Thoracic aorta (tissue), 2 donors: ENCODE results near the gene GUCY1A2. TPM values are rescaled to one million over a fixed set of nuclear protein-coding genes. Genes with fewer than 3 reads are reported as not detected.

Experiments
- ATAC-seq: fragments of 150-250 bp; one replicate; pipeline ENCODE4 v1.8.0; 2017; ENCODE audit warnings: low read depth; ENCODE audit not compliant: insufficient number of reproducible peaks, low FRiP score
- DNase-seq: peaks from one replicate; pipeline ENCODE4 v3.0.0-alpha.2; 2020; ENCODE audit warnings: low spot score
- H3K27ac ChIP-seq, 2 donors: fragments of 200-600 bp; sonication (generic); 1 replicate in 1 of 2; 2 replicates in 1 of 2; pipeline ENCODE4 v1.5.1; 2016; ENCODE audit warnings: mild to moderate bottlenecking in 2 of 2, moderate library complexity in 2 of 2
- H3K27me3 ChIP-seq: fragments of 200-600 bp; sonication (generic); replicated peaks from 2 replicates; pipeline ENCODE4 v1.6.0; 2016; ENCODE audit warnings: mild to moderate bottlenecking; ENCODE audit not compliant: insufficient read depth
- H3K36me3 ChIP-seq: fragments of 200-600 bp; sonication (generic); one replicate; pipeline ENCODE4 v1.5.1; 2016
- H3K4me1 ChIP-seq, 2 donors: fragments of 200-600 bp; sonication (generic); 1 replicate in 1 of 2; 2 replicates in 1 of 2; pipeline versions ENCODE4 v1.5.1 to v1.6.0; 2016; ENCODE audit warnings: low read depth in 2 of 2, mild to moderate bottlenecking in 1 of 2; ENCODE audit not compliant: control insufficient read depth in 1 of 2
- H3K4me3 ChIP-seq: fragments of 200-600 bp; sonication (generic); 2 replicates; pipeline ENCODE4 v1.5.1; 2016; ENCODE audit warnings: mild to moderate bottlenecking
- H3K9me3 ChIP-seq: fragments of 200-600 bp; sonication (generic); 2 replicates; pipeline ENCODE4 v1.5.1; 2016
- total RNA-seq, 2 donors: library from RNA; depleted of rRNA; stranded (reverse); fragments of >200 nt; gene quantifications; one replicate each; pipeline versions ENCODE4 v1.1.0 to v1.2.3, GENCODE V29; 2016
- TF ChIP-seq, protein P1 (sequence below): fragments of 200-600 bp; sonication (generic); IDR thresholded peaks from one replicate; pipeline ENCODE4 v1.5.1; 2019; ENCODE audit warnings: antibody characterized with exemption

Gene GUCY1A2
- total RNA-seq, 2 donors from 2014 or later = 5.3 to 9.4 TPM

DNA sequence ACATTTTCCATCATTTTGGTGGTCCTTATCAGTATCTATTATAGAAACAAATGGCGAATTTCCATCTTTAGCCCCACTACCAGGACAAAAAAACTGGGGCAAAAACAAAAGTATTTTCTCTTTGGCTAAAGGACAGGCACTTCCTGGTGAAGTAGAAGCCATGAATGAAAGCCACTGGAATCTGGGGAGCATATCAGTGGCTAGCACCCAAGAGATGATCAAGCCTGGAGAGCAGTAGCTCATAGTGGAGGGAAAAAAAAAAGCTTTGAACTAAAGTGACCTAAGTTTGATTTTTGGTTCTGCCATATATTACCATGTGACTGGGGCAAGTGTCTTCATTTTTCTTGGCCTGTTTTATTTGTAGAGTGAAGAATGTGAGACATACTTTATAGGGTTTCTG, 272.3 kb downstream of the GUCY1A2 start:
- H3K4me3 ChIP-seq = no peak overlapping the region
- DNase-seq = no peak
- no peaks in the 10 kb centered on the region for H3K4me1 ChIP-seq
- TF ChIP-seq, protein P1, sequence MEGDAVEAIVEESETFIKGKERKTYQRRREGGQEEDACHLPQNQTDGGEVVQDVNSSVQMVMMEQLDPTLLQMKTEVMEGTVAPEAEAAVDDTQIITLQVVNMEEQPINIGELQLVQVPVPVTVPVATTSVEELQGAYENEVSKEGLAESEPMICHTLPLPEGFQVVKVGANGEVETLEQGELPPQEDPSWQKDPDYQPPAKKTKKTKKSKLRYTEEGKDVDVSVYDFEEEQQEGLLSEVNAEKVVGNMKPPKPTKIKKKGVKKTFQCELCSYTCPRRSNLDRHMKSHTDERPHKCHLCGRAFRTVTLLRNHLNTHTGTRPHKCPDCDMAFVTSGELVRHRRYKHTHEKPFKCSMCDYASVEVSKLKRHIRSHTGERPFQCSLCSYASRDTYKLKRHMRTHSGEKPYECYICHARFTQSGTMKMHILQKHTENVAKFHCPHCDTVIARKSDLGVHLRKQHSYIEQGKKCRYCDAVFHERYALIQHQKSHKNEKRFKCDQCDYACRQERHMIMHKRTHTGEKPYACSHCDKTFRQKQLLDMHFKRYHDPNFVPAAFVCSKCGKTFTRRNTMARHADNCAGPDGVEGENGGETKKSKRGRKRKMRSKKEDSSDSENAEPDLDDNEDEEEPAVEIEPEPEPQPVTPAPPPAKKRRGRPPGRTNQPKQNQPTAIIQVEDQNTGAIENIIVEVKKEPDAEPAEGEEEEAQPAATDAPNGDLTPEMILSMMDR = no peak
- H3K27me3 ChIP-seq = no peaks in the 10 kb centered on the region
- no peaks in the 10 kb centered on the region for H3K36me3 ChIP-seq
- no peaks in the 10 kb centered on the region for H3K9me3 ChIP-seq
- H3K27ac ChIP-seq = no peak overlapping the region
- ATAC-seq = no peak

DNA sequence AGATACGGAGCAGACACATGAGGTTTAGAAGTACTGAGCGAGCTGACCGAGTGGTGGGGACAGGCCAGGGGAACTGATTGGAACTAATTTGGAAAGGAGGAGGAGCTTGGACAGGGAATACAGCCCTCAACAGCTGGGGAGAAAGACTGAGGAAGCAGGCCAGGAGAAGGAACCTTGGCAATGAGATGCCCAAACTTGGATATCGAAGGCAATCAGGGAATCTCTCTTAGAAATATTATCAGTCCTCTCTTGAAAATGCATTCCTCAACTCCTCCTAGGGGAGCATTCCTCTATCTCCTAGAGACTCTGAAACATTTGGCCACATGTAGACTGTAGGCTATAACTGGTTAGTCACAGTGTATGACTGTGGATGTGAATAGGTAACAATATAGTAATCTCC, 284.6 kb downstream of the GUCY1A2 start:
- no peaks in the 10 kb centered on the region for H3K4me1 ChIP-seq
- peaks cover 3% of the 10 kb centered on the region for H3K9me3 ChIP-seq
- no peaks in the 10 kb centered on the region for H3K27me3 ChIP-seq
- no peak overlapping the region for H3K4me3 ChIP-seq
- H3K27ac ChIP-seq = no peak overlapping the region
- ATAC-seq (no peak), DNase-seq (no peak)
- TF ChIP-seq, protein P1 = no peak
- H3K36me3 ChIP-seq = no peaks in the 10 kb centered on the region

DNA sequence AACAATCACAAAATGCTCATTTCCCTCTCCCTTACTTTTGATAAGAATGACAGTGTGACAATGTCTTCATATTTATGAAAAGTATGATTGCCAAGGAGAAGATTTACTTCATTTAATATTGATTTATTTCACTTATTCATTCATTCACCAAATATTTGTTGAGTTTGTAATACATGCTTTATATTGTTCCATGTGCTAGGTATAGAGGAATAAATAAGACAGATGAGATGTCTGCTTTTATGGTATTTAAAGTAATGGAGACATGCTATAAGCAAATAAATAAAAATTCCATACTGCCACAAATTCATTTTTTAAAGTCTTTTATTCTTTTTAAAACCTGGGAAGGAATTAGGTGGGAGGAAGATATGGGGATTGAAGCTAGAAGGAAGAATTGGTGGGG, 289.4 kb downstream of the GUCY1A2 start:
- no peak overlapping the region for H3K4me3 ChIP-seq
- no peaks in the 10 kb centered on the region for H3K27me3 ChIP-seq
- no peak for ATAC-seq
- no peak overlapping the region for H3K27ac ChIP-seq
- no peak for DNase-seq
- no peaks in the 10 kb centered on the region for H3K36me3 ChIP-seq
- no peaks in the 10 kb centered on the region for H3K9me3 ChIP-seq
- H3K4me1 ChIP-seq = no peaks in the 10 kb centered on the region
- TF ChIP-seq, protein P1 = no peak

DNA sequence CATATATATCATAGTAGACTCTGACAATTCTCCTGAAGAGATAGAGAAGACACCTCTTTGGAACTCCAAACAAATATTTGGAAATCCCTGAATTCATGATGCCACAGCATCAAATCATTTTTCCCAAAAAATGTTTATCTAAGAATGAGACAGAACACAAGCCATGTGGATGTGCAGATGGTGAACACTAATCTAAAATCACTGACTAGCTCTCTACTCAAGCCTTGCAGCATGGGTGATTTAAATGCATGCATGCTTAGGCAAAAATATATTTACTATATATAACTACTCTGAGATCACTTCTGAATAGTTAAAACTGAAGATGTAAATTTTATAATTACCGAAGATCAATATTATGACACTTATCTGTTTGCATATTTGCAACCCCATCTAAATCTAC, 289.9 kb downstream of the GUCY1A2 start:
- Histone ChIP-seq H3K4me1 (no peaks in the 10 kb centered on the region), H3K4me3 (no peak overlapping the region), H3K36me3 (no peaks in the 10 kb centered on the region), H3K27me3 (no peaks in the 10 kb centered on the region), H3K27ac (no peak overlapping the region), H3K9me3 (no peaks in the 10 kb centered on the region)
- TF ChIP-seq, protein P1 = no peak
- no peak for ATAC-seq
- DNase-seq = no peak

DNA sequence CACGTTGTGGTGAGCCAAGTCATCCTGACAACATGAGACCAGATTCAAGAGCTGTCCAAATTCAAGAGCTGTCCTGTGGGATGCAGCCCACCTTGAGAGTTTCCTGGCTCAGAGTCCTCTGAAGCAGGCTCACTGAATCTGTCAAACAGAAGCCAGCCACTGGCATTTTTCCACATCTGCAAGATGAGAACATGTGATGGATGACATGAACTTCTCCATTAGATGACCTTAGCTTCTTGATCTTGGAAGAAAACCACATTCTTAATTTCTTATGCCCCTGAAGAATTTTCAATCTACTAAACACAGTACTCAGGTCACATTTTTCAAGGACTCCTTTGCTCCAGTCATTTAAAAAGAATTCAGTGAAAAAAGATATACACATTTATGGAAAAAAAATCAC, 291.0 kb downstream of the GUCY1A2 start:
- Histone ChIP-seq H3K9me3 (no peaks in the 10 kb centered on the region), H3K27ac (no peak overlapping the region), H3K36me3 (no peaks in the 10 kb centered on the region), H3K4me1 (no peaks in the 10 kb centered on the region), H3K4me3 (no peak overlapping the region), H3K27me3 (no peaks in the 10 kb centered on the region)
- ATAC-seq (no peak), DNase-seq (no peak)
- TF ChIP-seq, protein P1 = no peak
